Measurements from ENCODE around the gene APBA2.

DNA sequence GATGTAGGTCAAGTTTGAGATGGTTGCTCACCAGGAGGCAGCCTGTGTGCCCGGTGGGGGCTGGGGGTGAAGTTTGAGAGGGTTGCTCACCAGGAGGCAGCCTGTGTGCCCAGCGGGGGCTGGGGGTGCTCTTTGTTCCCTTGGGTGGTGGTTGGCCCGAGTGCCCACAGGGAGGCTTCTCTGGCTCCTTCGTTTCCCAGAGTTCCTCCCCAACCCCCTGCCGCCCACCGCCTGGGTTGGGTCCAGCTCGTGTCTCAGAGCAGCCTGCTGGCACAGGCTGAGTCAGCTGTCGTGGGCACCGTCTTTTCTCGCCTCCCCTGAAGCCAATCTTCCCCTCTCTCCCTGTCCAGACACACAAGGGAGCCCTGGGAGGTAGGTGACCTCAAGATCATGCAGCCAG is 3.1 kb downstream of the APBA2 start:
- TF ChIP-seq EZH2phosphoT487 (IDR thresholded peaks at IDR 0.05) (no peak), EZH2 (IDR thresholded peaks at IDR 0.05) (no peak)
- TF ChIP-seq, protein P1, sequence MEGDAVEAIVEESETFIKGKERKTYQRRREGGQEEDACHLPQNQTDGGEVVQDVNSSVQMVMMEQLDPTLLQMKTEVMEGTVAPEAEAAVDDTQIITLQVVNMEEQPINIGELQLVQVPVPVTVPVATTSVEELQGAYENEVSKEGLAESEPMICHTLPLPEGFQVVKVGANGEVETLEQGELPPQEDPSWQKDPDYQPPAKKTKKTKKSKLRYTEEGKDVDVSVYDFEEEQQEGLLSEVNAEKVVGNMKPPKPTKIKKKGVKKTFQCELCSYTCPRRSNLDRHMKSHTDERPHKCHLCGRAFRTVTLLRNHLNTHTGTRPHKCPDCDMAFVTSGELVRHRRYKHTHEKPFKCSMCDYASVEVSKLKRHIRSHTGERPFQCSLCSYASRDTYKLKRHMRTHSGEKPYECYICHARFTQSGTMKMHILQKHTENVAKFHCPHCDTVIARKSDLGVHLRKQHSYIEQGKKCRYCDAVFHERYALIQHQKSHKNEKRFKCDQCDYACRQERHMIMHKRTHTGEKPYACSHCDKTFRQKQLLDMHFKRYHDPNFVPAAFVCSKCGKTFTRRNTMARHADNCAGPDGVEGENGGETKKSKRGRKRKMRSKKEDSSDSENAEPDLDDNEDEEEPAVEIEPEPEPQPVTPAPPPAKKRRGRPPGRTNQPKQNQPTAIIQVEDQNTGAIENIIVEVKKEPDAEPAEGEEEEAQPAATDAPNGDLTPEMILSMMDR (IDR thresholded peaks at IDR 0.05), result no peak
